DND-41 (cell line): ENCODE data around the gene AKIRIN2.
"Not testable (repeated sequence)": the region's sequence is repeated elsewhere in the genome, so short reads cannot be mapped to it uniquely, and the experiment has no call there.

Experiments used
- ATAC-seq: fragments of 200-7000 bp; cut with Tn5 transposase; 3 replicates; pipeline ENCODE4 v1.9.1; 2021; ENCODE audit warnings: low read depth; ENCODE audit not compliant: insufficient read depth
- DNase-seq: peaks from one replicate; pipeline ENCODE4 v3.0.0-alpha.2; 2020
- H2AFZ ChIP-seq: 2 replicates; pipeline ENCODE4 v1.6.0; 2012; ENCODE audit warnings: low read depth, low read length
- H3K27ac ChIP-seq: 2 replicates; pipeline ENCODE4 v1.5.1; 2012; ENCODE audit warnings: low read length, inconsistent platforms
- H3K27me3 ChIP-seq: fragments of 200-600 bp; sonication (generic); 2 replicates; pipeline ENCODE4 v1.6.0; 2012; ENCODE audit warnings: low read length, mild to moderate bottlenecking, inconsistent platforms; ENCODE audit not compliant: insufficient read depth, poor library complexity
- H3K36me3 ChIP-seq: 2 replicates; pipeline ENCODE4 v1.5.1; 2012; ENCODE audit warnings: low read length, inconsistent platforms; ENCODE audit not compliant: insufficient read depth
- H3K4me1 ChIP-seq: 2 replicates; pipeline ENCODE4 v1.5.1; 2012; ENCODE audit warnings: mild to moderate bottlenecking, low read length; ENCODE audit not compliant: insufficient read depth
- H3K4me2 ChIP-seq: 2 replicates; pipeline ENCODE4 v1.6.0; 2012; ENCODE audit warnings: mild to moderate bottlenecking, moderate library complexity, low read length, inconsistent platforms; ENCODE audit not compliant: insufficient read depth
- H3K4me3 ChIP-seq, 2 experiments: fragments of 200-600 bp in 1 of 2; shearing (Covaris generic) in 1 of 2; 2 replicates each; pipeline ENCODE4 v1.5.1; 2012 to 2016; ENCODE audit warnings: inconsistent platforms in 2 of 2, low read length in 2 of 2, mild to moderate bottlenecking in 2 of 2, low read depth in 1 of 2, moderate library complexity in 1 of 2
- H3K79me2 ChIP-seq: 2 replicates; pipeline ENCODE4 v1.6.0; 2012; ENCODE audit warnings: low read length, inconsistent platforms; ENCODE audit not compliant: insufficient read depth
- H3K9ac ChIP-seq: 2 replicates; pipeline ENCODE4 v1.6.0; 2012; ENCODE audit warnings: low read depth, mild to moderate bottlenecking, inconsistent platforms, low read length, moderate library complexity
- H3K9me3 ChIP-seq: 2 replicates; pipeline ENCODE4 v1.5.1; 2012; ENCODE audit warnings: low read length, moderate library complexity, mild to moderate bottlenecking, inconsistent platforms; ENCODE audit not compliant: insufficient read depth, severe bottlenecking
- H4K20me1 ChIP-seq: 2 replicates; pipeline ENCODE4 v1.6.0; 2012; ENCODE audit warnings: low read length; ENCODE audit not compliant: insufficient read depth
- CTCF ChIP-seq: IDR thresholded peaks from 2 replicates; pipeline ENCODE4 v1.5.1; 2012; ENCODE audit warnings: borderline replicate concordance, low read length, moderate library complexity, mild to moderate bottlenecking; ENCODE audit not compliant: poor library complexity, severe bottlenecking; ENCODE audit errors: extremely low read depth
- EZH2 ChIP-seq: IDR thresholded peaks from 3 replicates; pipeline ENCODE4 v1.6.1; 2012; ENCODE audit warnings: borderline replicate concordance, low read depth, mild to moderate bottlenecking, moderate library complexity, low read length, inconsistent platforms; ENCODE audit not compliant: severe bottlenecking

Gene AKIRIN2

GRCh38 chr6:87690441-87690840, 11.6 kb downstream of the AKIRIN2 start:
- no peak overlapping the region for H3K27ac ChIP-seq
- no peaks in the 10 kb centered on the region for H3K4me1 ChIP-seq
- peaks cover 100% of the 10 kb centered on the region for H3K79me2 ChIP-seq
- ATAC-seq (no peak), DNase-seq (no peak)
- no peak overlapping the region for H3K4me3 ChIP-seq
- peaks cover 36% of the 10 kb centered on the region; the same call in 1 of the 2 replicates for H4K20me1 ChIP-seq
- H3K9ac ChIP-seq: no peak overlapping the region
- no peaks in the 10 kb centered on the region for H3K9me3 ChIP-seq
- H3K27me3 ChIP-seq: no peaks in the 10 kb centered on the region
- H3K36me3 ChIP-seq: peaks cover 24% of the 10 kb centered on the region; the same call in 1 of the 2 replicates
- no peak overlapping the region for H2AFZ ChIP-seq
- TF ChIP-seq EZH2: no peak
- no peak overlapping the region for H3K4me2 ChIP-seq

GRCh38 chr6:87687893-87688292, 14.1 kb downstream of the AKIRIN2 start:
- H3K4me3 ChIP-seq, ATAC-seq, H3K9ac ChIP-seq, H3K4me1 ChIP-seq, H3K4me2 ChIP-seq, H3K27ac ChIP-seq, H2AFZ ChIP-seq, DNase-seq, H3K9me3 ChIP-seq, H3K27me3 ChIP-seq: not testable (repeated sequence)
- peaks cover 100% of the 10 kb centered on the region for H3K79me2 ChIP-seq
- H3K36me3 ChIP-seq: peaks cover 24% of the 10 kb centered on the region; the same call in 1 of the 2 replicates
- H4K20me1 ChIP-seq: peaks cover 36% of the 10 kb centered on the region; the same call in 1 of the 2 replicates

- ATAC-seq (no peak), DNase-seq (no peak)
- TF ChIP-seq EZH2 (no peak), CTCF (no peak)
- Histone ChIP-seq H2AFZ (no peak overlapping the region), H3K27ac (no peak overlapping the region), H3K36me3 (peaks cover 24% of the 10 kb centered on the region; the same call in 1 of the 2 replicates), H3K27me3 (no peaks in the 10 kb centered on the region), H3K9ac (no peak overlapping the region), H3K4me2 (no peak overlapping the region), H3K79me2 (peaks cover 100% of the 10 kb centered on the region), H3K9me3 (no peaks in the 10 kb centered on the region), H3K4me3 (no peak overlapping the region), H4K20me1 (peaks cover 36% of the 10 kb centered on the region; the same call in 1 of the 2 replicates), H3K4me1 (no peaks in the 10 kb centered on the region)
Measured at GRCh38 chr6:87687296-87687695, 14.7 kb downstream of the AKIRIN2 start.

GRCh38 chr6:87686636-87687205, 15.3 kb downstream of the AKIRIN2 start:
- H3K4me1 ChIP-seq, ATAC-seq, H3K9ac ChIP-seq, H3K4me3 ChIP-seq, DNase-seq, H3K9me3 ChIP-seq, H2AFZ ChIP-seq, H3K27me3 ChIP-seq, H3K27ac ChIP-seq, H3K4me2 ChIP-seq: not testable (repeated sequence)
- H3K36me3 ChIP-seq: peaks cover 29% of the 10 kb centered on the region; the same call in 1 of the 2 replicates
- H4K20me1 ChIP-seq: peaks cover 34% of the 10 kb centered on the region; the same call in 1 of the 2 replicates
- H3K79me2 ChIP-seq: peaks cover 100% of the 10 kb centered on the region
